ENCODE measurements around the gene PHOSPHO2.

DNA sequence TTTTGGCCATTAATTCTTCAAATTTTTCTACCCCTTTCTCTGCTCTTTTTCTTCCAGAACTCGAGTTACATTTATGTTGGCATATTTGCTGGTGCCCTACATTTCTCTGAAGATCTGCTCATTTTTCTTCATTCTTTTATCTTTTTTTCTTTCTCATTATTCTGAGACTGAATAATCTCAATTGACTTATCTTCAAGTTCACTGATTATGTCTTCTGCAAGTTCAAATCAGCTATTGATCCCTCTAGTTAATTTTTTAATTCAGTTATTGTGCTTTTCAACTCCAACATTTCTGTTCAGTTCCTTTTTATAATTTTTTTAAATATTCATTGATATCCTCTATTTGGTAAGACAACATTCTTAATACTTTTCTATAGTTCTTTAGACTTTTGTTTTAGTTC is 3.3 kb upstream of the PHOSPHO2 start:
- TF ChIP-seq, protein P1, sequence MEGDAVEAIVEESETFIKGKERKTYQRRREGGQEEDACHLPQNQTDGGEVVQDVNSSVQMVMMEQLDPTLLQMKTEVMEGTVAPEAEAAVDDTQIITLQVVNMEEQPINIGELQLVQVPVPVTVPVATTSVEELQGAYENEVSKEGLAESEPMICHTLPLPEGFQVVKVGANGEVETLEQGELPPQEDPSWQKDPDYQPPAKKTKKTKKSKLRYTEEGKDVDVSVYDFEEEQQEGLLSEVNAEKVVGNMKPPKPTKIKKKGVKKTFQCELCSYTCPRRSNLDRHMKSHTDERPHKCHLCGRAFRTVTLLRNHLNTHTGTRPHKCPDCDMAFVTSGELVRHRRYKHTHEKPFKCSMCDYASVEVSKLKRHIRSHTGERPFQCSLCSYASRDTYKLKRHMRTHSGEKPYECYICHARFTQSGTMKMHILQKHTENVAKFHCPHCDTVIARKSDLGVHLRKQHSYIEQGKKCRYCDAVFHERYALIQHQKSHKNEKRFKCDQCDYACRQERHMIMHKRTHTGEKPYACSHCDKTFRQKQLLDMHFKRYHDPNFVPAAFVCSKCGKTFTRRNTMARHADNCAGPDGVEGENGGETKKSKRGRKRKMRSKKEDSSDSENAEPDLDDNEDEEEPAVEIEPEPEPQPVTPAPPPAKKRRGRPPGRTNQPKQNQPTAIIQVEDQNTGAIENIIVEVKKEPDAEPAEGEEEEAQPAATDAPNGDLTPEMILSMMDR (IDR thresholded peaks at IDR 0.05) = no peak
- TF ChIP-seq POLR2A (IDR thresholded peaks at IDR 0.05) = no peak

Measured in right lobe of liver (tissue), 4 donors.